Measurements from ENCODE around the gene CHRNA4.

CHRNA4 gene

GRCh38 chr20:63392465-63393365 is 31.6 kb upstream of the CHRNA4 start:
- TF ChIP-seq SIN3A (IDR thresholded peaks at IDR 0.05; ENCODE audit: borderline replicate concordance, insufficient read depth, low read length) = no peak
- no peak for TF ChIP-seq TAF1 (IDR thresholded peaks at IDR 0.05; ENCODE audit: borderline replicate concordance, insufficient read depth, low read length)
- TF ChIP-seq POLR2AphosphoS5 (IDR thresholded peaks at IDR 0.05; ENCODE audit: low read depth, low read length) = no peak
- TF ChIP-seq FOXP2 (optimal IDR thresholded peaks at IDR 0.05; ENCODE audit: borderline replicate concordance, extremely low read depth, extremely low read length, insufficient read depth) = no peak
- no peak for TF ChIP-seq REST (IDR thresholded peaks at IDR 0.05; ENCODE audit: insufficient read depth in 1 of 2, low read depth in 2 of 2, low read length in 2 of 2)

- TF ChIP-seq TAF1 (IDR thresholded peaks at IDR 0.05; ENCODE audit: borderline replicate concordance, insufficient read depth, low read length) (no peak), REST (IDR thresholded peaks at IDR 0.05; ENCODE audit: insufficient read depth in 1 of 2, low read depth in 2 of 2, low read length in 2 of 2) (no peak), FOXP2 (optimal IDR thresholded peaks at IDR 0.05; ENCODE audit: borderline replicate concordance, extremely low read depth, extremely low read length, insufficient read depth) (no peak), SIN3A (IDR thresholded peaks at IDR 0.05; ENCODE audit: borderline replicate concordance, insufficient read depth, low read length) (no peak), POLR2AphosphoS5 (IDR thresholded peaks at IDR 0.05; ENCODE audit: low read depth, low read length) (no peak)
These were observed 26.8 kb upstream of the CHRNA4 start for GRCh38 chr20:63387917-63388316.

- TF ChIP-seq REST (IDR thresholded peaks at IDR 0.05; ENCODE audit: insufficient read depth in 1 of 2, low read depth in 2 of 2, low read length in 2 of 2) = no peak
These were observed 26.2 kb upstream of the CHRNA4 start for GRCh38 chr20:63387393-63387792.

- TF ChIP-seq SIN3A (IDR thresholded peaks at IDR 0.05; ENCODE audit: borderline replicate concordance, insufficient read depth, low read length) = no peak
- no peak for TF ChIP-seq FOXP2 (optimal IDR thresholded peaks at IDR 0.05; ENCODE audit: borderline replicate concordance, extremely low read depth, extremely low read length, insufficient read depth)
- no peak for TF ChIP-seq REST (IDR thresholded peaks at IDR 0.05; ENCODE audit: insufficient read depth in 1 of 2, low read depth in 2 of 2, low read length in 2 of 2)
These were observed 25.3 kb upstream of the CHRNA4 start for GRCh38 chr20:63386491-63386890.

GRCh38 chr20:63385819-63386218 is 24.7 kb upstream of the CHRNA4 start:
- no peak for TF ChIP-seq FOXP2 (optimal IDR thresholded peaks at IDR 0.05; ENCODE audit: borderline replicate concordance, extremely low read depth, extremely low read length, insufficient read depth)
- TF ChIP-seq POLR2AphosphoS5 (IDR thresholded peaks at IDR 0.05; ENCODE audit: low read depth, low read length) = no peak
- no peak for TF ChIP-seq SIN3A (IDR thresholded peaks at IDR 0.05; ENCODE audit: borderline replicate concordance, insufficient read depth, low read length)
- no peak for TF ChIP-seq TAF1 (IDR thresholded peaks at IDR 0.05; ENCODE audit: borderline replicate concordance, insufficient read depth, low read length)

Data from PFSK-1 (cell line).